Gastrocnemius medialis (tissue), 4 donors: ENCODE measurements around the gene DSEL.

Source experiments
- CTCF ChIP-seq, 5 experiments: fragments of 450-650 bp in 3 of 5; fragments of 200-600 bp in 2 of 5; sonication (generic) in 2 of 5; IDR thresholded peaks in 4 of 5; conservative IDR thresholded peaks in 1 of 5; 1 replicate in 4 of 5; 2 replicates in 1 of 5; pipeline ENCODE4 v1.5.1; 2016 to 2019; ENCODE audit warnings: antibody characterized with exemption in 5 of 5, mild to moderate bottlenecking in 3 of 5, moderate library complexity in 3 of 5
- POLR2A ChIP-seq, 2 donors: fragments of 450-650 bp; IDR thresholded peaks; one replicate each; pipeline ENCODE4 v1.6.1; 2017; ENCODE audit warnings: antibody characterized with exemption in 2 of 2, mild to moderate bottlenecking in 2 of 2, moderate library complexity in 2 of 2

GRCh38 chr18:67525328-67526099 is 9.0 kb upstream of the DSEL start:
- TF ChIP-seq CTCF (IDR thresholded peaks at IDR 0.05 in 4 of 5, conservative IDR thresholded peaks at IDR 0.05 in 1 of 5) (no peak), POLR2A (IDR thresholded peaks at IDR 0.05) (no peak)
